Endothelial cell of umbilical vein (primary cell): ENCODE measurements around the gene CCND2.

Source experiments
- CTCF ChIP-seq, 2 donors: IDR thresholded peaks; 1 replicate in 1 of 2; 2 replicates in 1 of 2; pipeline ENCODE4 v1.5.1; 2011; ENCODE audit warnings: low read length in 2 of 2, mild to moderate bottlenecking in 2 of 2, moderate library complexity in 2 of 2, control low read depth in 1 of 2, inconsistent platforms in 1 of 2, low read depth in 1 of 2; ENCODE audit not compliant: insufficient read depth in 1 of 2; ENCODE audit errors: extremely low read depth in 1 of 2
- EZH2 ChIP-seq: IDR thresholded peaks from 2 replicates; pipeline ENCODE4 v1.6.1; 2012; ENCODE audit warnings: borderline replicate concordance, low read depth, mild to moderate bottlenecking, moderate library complexity, low read length, inconsistent platforms; ENCODE audit not compliant: severe bottlenecking
- JUN ChIP-seq: IDR thresholded peaks from 2 replicates; pipeline ENCODE4 v1.6.1; 2011; ENCODE audit warnings: borderline replicate concordance, low read depth; ENCODE audit not compliant: insufficient read length, insufficient read depth
- MYC ChIP-seq: IDR thresholded peaks from one replicate; pipeline ENCODE4 v1.6.1; 2011; ENCODE audit warnings: mild to moderate bottlenecking, low read depth, low read length
- POLR2A ChIP-seq: IDR thresholded peaks from 2 replicates; pipeline ENCODE4 v1.6.1; 2012; ENCODE audit warnings: low read depth, mild to moderate bottlenecking, control low read depth, low read length

- TF ChIP-seq CTCF (IDR thresholded peaks at IDR 0.05; ENCODE audit: extremely low read depth in 1 of 2, insufficient read depth in 1 of 2, low read depth in 1 of 2, low read length in 2 of 2): no peak
- TF ChIP-seq EZH2: no peak
- TF ChIP-seq MYC: no peak
- no peak for TF ChIP-seq POLR2A
- no peak for TF ChIP-seq JUN
Observed at GRCh38 chr12:4250691-4251090, 22.9 kb upstream of the CCND2 start.
